GM12878 (cell line): ENCODE results near the gene TRIM37. TPM values are rescaled to one million over a fixed set of nuclear protein-coding genes. Genes with fewer than 3 reads are reported as not detected.
A peak's percentile ranks its signal among the peaks of the same experiment; 100 is the strongest.

ENCODE experiments used
- ASH2L ChIP-seq: fragments of 300-600, 200-600 bp; sonication (generic); IDR thresholded peaks from 2 replicates; pipeline ENCODE4 v1.6.1; 2017; ENCODE audit warnings: low read depth, mild to moderate bottlenecking, borderline replicate concordance
- BHLHE40 ChIP-seq, 2 experiments: fragments of 450-650 bp in 1 of 2; IDR thresholded peaks; 2 replicates each; pipeline ENCODE4 v1.6.1; 2011 to 2017; ENCODE audit warnings: low read depth in 2 of 2, borderline replicate concordance in 1 of 2, improper control_type of control experiment in 1 of 2, low read length in 1 of 2, mild to moderate bottlenecking in 1 of 2
- EZH2 ChIP-seq: IDR thresholded peaks from 2 replicates; pipeline ENCODE4 v1.6.1; 2012; ENCODE audit warnings: low read depth, mild to moderate bottlenecking, control low read depth, inconsistent platforms, low read length, borderline replicate concordance; ENCODE audit not compliant: control insufficient read depth
- IKZF1 ChIP-seq: fragments of 450-650 bp; conservative IDR thresholded peaks from 2 replicates; pipeline ENCODE4 v1.6.1; 2017; ENCODE audit warnings: antibody characterized with exemption, mild to moderate bottlenecking
- JUND ChIP-seq: IDR thresholded peaks from 2 replicates; pipeline ENCODE4 v1.6.1; 2012; ENCODE audit warnings: low read depth, mild to moderate bottlenecking, low read length, improper control_type of control experiment, moderate library complexity
- KAT2A ChIP-seq: conservative IDR thresholded peaks from 2 replicates; pipeline ENCODE4 v1.6.1; 2011; ENCODE audit warnings: low read depth, low read length; ENCODE audit not compliant: control insufficient read depth
- MLLT1 ChIP-seq: fragments of 450-650 bp; IDR thresholded peaks from 2 replicates; pipeline ENCODE4 v1.6.1; 2016; ENCODE audit warnings: mild to moderate bottlenecking
- MYB ChIP-seq: fragments of 150-350 bp; IDR thresholded peaks from 2 replicates; pipeline ENCODE4 v1.6.1; 2014; ENCODE audit warnings: mild to moderate bottlenecking, low read depth, low read length, borderline replicate concordance
- SUZ12 ChIP-seq: fragments of 200-600 bp; sonication (generic); IDR thresholded peaks from one replicate; pipeline ENCODE4 v1.6.1; 2018; ENCODE audit warnings: antibody characterized with exemption, mild to moderate bottlenecking; ENCODE audit not compliant: unreplicated experiment
- YBX1 ChIP-seq: fragments of 450-650 bp; IDR thresholded peaks from 2 replicates; pipeline ENCODE4 v1.6.1; 2016; ENCODE audit warnings: antibody characterized with exemption
- ZSCAN29 ChIP-seq: fragments of 450-650 bp; IDR thresholded peaks from 2 replicates; pipeline ENCODE4 v1.6.1; 2017; ENCODE audit warnings: mild to moderate bottlenecking, moderate library complexity
- polyA plus RNA-seq, 11 experiments: library from polyadenylated mRNA; depleted of rRNA in 4 of 11; unstranded in 6 of 11; stranded (reverse) in 5 of 11; fragments of >200 nt; fragmentation: Nextera tagmentation in 4 of 11; fragmentation: Illumina TruSeq in 1 of 11; extraction: Ambion mirVana in 4 of 11; extraction: Trizol in 1 of 11; gene quantifications; 1 replicate in 1 of 11; 2 replicates in 10 of 11; pipeline versions ENCODE4 v1.2.1 to v1.2.3, GENCODE V29; 2011 to 2016; ENCODE audit warnings: inconsistent platforms in 2 of 11, missing spikeins in 2 of 11, low read depth in 1 of 11
- total RNA-seq, 4 experiments: library from RNA; depleted of rRNA in 3 of 4; stranded (reverse); fragments of >200 nt in 3 of 4; fragmentation: Illumina TruSeq in 1 of 4; extraction: Trizol in 1 of 4; gene quantifications; 2 replicates each; pipeline versions ENCODE4 v1.2.1 to v1.2.3, GENCODE V29; 2013 to 2021
- TF ChIP-seq, protein P1 (sequence below): IDR thresholded peaks from 2 replicates; pipeline ENCODE4 v1.6.1; 2011; ENCODE audit warnings: low read depth, mild to moderate bottlenecking, low read length, moderate library complexity, borderline replicate concordance; ENCODE audit errors: extremely low read depth

TRIM37 gene
- total and polyA plus RNA-seq, 10 of the 15 experiments (the other 5 are each of a cell fraction or from before 2014, with no cell fraction given), result 4.8 to 20.6 (median 18.1) TPM

DNA sequence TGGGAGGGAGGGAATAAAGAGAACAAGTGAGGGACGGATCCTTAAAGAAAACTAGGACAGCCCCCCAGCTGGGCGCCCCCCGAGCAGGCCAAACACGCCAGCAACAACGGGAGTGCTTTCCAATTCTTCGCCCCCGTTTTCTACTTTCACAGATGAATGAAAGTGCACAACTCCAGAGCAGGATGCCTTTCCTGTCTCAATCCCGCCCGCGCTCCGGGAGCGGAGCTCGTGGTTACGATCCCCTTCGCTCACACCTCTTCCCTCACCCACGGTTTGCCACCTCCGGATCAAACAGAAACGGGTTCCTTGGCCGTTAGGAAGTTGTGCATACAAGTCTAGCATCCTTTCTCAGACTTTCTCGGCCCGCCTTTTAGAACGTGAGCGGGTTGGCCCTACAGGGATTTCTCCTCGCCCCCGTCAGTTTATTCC lies 47.6 kb upstream of the TRIM37 start (continued):
- TF ChIP-seq MLLT1 (no peak), YBX1 (no peak), IKZF1 (peak; percentile 32; the same call in 1 of the 2 replicates), BHLHE40 (IDR thresholded peaks at IDR 0.05; ENCODE audit: borderline replicate concordance in 1 of 2, low read depth in 2 of 2, low read length in 1 of 2) (peak in 1 of 2 experiments; percentile 13; a peak in 1 of 4 replicates), EZH2 (no peak), ZSCAN29 (no peak), SUZ12 (no peak), MYB (no peak), KAT2A (no peak), JUND (no peak), ASH2L (0 out of 2 replicates have a peak, but pooled peaks have one; percentile 54)
- TF ChIP-seq, protein P1, sequence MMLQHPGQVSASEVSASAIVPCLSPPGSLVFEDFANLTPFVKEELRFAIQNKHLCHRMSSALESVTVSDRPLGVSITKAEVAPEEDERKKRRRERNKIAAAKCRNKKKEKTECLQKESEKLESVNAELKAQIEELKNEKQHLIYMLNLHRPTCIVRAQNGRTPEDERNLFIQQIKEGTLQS, result no peak
